Tibial nerve (tissue), 4 donors: Measurements from ENCODE around the gene GNAI2. TPM values are rescaled to one million over a fixed set of nuclear protein-coding genes. Genes with fewer than 3 reads are reported as not detected.

Source experiments
- DNase-seq, 2 donors: peaks; one replicate each; pipeline ENCODE4 v3.0.0-alpha.2; 2019; ENCODE audit warnings: low spot score in 2 of 2
- H3K27ac ChIP-seq, 4 donors: fragments of 200-600 bp; sonication (generic) in 3 of 4; one replicate each; pipeline ENCODE4 v1.5.1; 2017 to 2019; ENCODE audit warnings: mild to moderate bottlenecking in 1 of 4
- H3K27me3 ChIP-seq, 2 donors: fragments of 200-600 bp; sonication (generic) in 1 of 2; one replicate each; pipeline versions ENCODE4 v1.5.1 to v1.6.0; 2017 to 2019
- H3K36me3 ChIP-seq, 3 donors: fragments of 200-600 bp; sonication (generic); one replicate each; pipeline ENCODE4 v1.5.1; 2018 to 2019
- H3K4me1 ChIP-seq, 4 donors: fragments of 200-600 bp; sonication (generic) in 3 of 4; one replicate each; pipeline ENCODE4 v1.5.1; 2017 to 2019
- H3K4me3 ChIP-seq, 4 donors: fragments of 200-600 bp; sonication (generic) in 3 of 4; one replicate each; pipeline ENCODE4 v1.5.1; 2017 to 2019; ENCODE audit warnings: mild to moderate bottlenecking in 1 of 4, moderate library complexity in 1 of 4
- H3K9me3 ChIP-seq, 4 donors: fragments of 200-600 bp; sonication (generic) in 3 of 4; one replicate each; pipeline ENCODE4 v1.5.1; 2017 to 2019
- CTCF ChIP-seq, 5 experiments: fragments of 200-600 bp in 3 of 5; fragments of 450-650 bp in 2 of 5; sonication (generic) in 3 of 5; IDR thresholded peaks; one replicate each; pipeline ENCODE4 v1.5.1; 2016 to 2019; ENCODE audit warnings: antibody characterized with exemption in 5 of 5, mild to moderate bottlenecking in 3 of 5, moderate library complexity in 2 of 5
- EP300 ChIP-seq, 2 donors: sonication (generic); formaldehyde crosslinking; IDR thresholded peaks; one replicate each; pipeline ENCODE4 v1.6.1; 2017; ENCODE audit warnings: antibody characterized with exemption in 2 of 2, mild to moderate bottlenecking in 1 of 2
- POLR2A ChIP-seq, 2 donors: fragments of 450-650 bp; IDR thresholded peaks; one replicate each; pipeline ENCODE4 v1.6.1; 2017; ENCODE audit warnings: antibody characterized with exemption in 2 of 2, mild to moderate bottlenecking in 2 of 2, moderate library complexity in 2 of 2
- WGBS, 2 donors: methylation state at CpG; one replicate each; pipeline ENCODE4 v1.1.5; 2018; 5-methylcytosine and 5-hydroxymethylcytosine counted together
- total RNA-seq, 4 donors: library from RNA; depleted of rRNA; stranded (reverse); fragments of >200 nt; gene quantifications; one replicate each; pipeline ENCODE4 v1.1.0, GENCODE V29; 2016

GNAI2 gene
- total RNA-seq, 4 donors from 2014 or later: 201 to 265 (median 243) TPM

DNA sequence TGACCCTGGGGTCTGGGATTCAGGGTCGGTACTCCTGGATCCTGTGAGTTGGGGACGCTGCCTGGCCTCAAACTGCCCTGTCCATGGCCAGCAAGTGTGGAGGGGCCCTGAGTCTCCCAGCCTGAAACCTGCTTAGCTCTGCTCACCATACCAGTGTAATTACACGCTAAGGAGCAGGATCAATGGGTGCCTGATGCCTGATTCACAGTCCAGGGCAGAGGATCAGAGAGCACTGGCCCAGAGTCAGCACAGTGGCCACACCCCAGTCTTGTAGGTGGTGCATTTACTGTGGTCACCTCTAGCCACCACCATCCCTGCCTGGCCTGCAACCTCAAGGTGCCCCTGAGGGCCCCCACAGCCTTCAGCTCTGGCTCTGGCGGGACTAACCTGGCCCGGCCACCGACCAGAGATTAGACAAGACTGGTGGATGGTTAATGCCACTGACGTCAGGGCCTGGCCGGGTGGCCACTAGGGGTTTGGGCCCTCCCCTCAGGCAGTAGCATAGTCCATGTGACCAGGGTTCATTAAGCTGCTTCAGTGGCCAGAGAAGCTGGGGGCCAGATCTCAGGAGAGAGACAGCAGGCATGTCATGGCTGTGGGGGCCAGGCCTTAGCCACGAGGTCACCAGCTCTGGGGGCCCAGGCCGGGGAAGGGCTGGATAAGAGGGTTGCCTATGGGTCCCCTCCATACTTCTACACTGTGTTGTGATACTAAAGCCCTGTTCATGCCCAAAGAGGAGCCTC, 34.3 kb upstream of the GNAI2 start:
- Histone ChIP-seq H3K9me3 (no peaks in the 10 kb centered on the region), H3K27me3 (peaks cover 0 to 65% of the 10 kb centered on the region in 2 donors), H3K4me3 (no peak overlapping the region), H3K36me3 (no peaks in the 10 kb centered on the region), H3K27ac (no peak overlapping the region), H3K4me1 (peaks cover 0 to 22% (median 10%) of the 10 kb centered on the region in 4 donors)
- 75 to 90% methylated on average over 8 to 10 of the region's 10 CpGs for whole genome bisulfite sequencing, 2 donors
- no peak for DNase-seq
- TF ChIP-seq POLR2A (IDR thresholded peaks at IDR 0.05) (no peak), CTCF (IDR thresholded peaks at IDR 0.05) (no peak), EP300 (IDR thresholded peaks at IDR 0.05) (no peak)

DNA sequence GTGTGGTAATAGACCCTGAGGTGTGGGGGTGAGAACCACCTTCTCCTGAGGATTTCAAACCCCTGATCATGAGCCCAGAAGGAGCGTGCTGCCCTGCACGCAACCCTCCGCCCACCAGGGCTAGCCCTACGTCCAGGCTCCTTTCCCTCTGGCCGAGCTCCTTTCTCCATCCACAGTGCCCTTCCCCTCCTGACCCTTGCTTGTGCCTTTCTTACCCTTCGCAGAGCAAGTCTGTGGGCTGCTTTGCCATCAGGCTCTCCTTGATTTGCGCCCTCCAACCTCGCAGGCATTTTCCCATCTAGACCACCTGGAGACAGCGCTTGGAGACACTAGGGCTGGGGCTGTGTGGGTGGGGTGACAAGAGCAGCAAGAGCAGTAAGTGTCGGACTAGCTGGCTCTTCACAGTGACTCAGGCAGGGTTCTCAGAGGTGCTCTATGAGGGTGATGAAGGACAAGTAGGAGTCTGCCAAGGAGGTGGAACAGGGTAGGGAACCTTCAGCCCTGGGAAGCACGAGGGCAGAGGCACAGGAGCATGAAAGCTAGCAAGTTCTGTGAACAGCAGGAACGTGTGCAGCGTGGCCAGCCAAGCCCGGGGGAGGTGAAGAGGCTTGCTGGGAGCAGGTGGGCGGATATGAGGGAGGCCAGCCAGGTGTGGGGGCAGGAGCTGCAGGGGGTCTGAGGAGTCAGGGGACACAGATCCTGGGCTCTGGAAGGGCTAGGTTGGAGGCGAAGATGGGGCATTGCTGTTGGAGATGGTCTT, 33.5 kb upstream of the GNAI2 start:
- Histone ChIP-seq H3K27me3 (peaks cover 0 to 65% of the 10 kb centered on the region in 2 donors), H3K36me3 (no peaks in the 10 kb centered on the region), H3K9me3 (no peaks in the 10 kb centered on the region), H3K4me1 (peaks cover 0 to 22% (median 10%) of the 10 kb centered on the region in 4 donors), H3K4me3 (no peak overlapping the region), H3K27ac (no peak overlapping the region)
- WGBS, 2 donors: 74 to 79% methylated on average over 16 of the region's 16 CpGs
- TF ChIP-seq CTCF (IDR thresholded peaks at IDR 0.05) (no peak), POLR2A (IDR thresholded peaks at IDR 0.05) (no peak), EP300 (IDR thresholded peaks at IDR 0.05) (no peak)
- DNase-seq: no peak

DNA sequence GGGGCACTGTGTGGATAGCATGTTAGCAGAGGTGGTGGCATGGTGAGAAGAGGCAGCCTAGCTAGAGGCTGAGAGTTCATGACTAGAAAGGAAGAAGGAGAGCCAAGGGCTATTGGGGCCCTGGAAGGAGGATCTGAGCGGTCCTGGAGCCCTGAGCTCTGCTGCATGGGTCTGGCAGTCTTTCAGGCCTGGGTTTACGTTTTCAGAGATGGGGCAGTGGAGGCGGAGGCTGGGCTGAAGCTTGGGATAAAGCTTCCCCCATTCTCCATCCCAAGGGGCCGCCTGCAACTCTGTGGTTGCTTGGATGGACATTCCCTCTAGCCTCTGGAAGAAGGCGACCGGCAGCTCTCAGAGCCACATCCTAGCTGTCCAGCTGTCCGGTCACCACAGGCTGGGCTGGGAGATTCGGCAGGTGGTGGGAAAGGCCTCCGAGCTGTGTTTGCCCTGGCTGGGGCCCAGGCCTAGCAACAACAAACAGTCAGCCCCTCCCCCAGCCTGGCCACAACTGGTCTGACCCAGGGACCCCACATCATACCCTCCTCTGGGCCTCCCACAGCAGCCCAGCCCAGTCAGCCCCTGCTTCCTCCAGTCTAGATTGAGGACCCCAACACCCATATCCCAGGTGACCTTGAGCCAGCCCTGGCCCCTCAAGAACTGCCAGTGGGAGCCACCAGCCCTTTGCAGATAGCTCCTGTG, 32.7 kb upstream of the GNAI2 start:
- no peaks in the 10 kb centered on the region for H3K36me3 ChIP-seq
- 66 to 81% methylated on average over 4 to 9 of the region's 9 CpGs for WGBS, 2 donors
- TF ChIP-seq CTCF (IDR thresholded peaks at IDR 0.05) (no peak), POLR2A (IDR thresholded peaks at IDR 0.05) (no peak), EP300 (IDR thresholded peaks at IDR 0.05) (no peak)

DNA sequence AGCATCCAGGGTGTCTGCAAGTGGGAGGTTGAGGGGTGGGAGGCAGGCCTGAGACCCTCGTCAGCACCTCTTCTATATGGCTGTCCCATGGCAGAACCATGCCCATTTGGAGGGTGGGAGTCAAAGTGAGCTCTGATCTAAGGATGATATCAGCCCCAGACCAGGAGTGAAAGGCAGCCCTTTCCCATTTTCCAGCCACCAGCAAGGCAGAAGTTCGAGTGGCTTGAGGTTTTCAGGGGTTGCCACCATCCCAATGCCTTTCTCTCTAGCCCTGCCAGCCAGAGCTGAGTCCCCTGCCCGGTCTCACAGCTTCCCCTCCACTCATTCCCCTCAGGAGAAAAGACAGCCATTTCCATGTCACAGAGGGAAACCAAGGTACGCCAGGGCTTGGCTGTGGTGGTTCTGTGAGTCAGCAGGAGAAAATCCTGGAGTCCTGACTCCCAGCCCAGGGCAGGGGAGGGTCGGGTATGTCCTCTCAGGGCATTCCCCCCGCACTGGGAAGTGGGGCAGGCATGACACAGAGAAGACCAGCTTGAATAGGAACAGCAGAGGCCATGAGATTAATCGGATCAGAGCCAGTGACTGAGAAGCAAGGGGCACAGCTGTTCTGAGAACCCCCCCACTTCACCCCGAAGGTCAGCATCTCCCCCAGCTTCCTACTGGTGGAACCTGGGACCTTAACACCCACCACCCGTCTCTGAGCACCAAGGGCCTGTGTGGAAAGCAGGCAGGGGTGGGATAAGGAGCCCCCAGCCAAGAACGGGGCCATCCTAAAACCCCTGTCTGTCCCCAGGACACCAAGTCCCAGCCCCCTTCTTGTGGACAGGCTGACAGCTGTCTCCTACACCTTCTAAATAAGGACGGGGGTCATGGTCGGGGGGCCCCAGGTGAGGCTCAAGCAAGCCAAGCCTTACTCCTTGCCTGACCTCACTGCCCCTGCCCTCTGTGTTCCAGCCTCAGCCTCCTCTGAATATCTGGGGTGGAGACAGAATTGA, 31.9 kb upstream of the GNAI2 start:
- 68 to 72% methylated on average over 11 to 12 of the region's 12 CpGs for WGBS, 2 donors

More for the DNA sequence above, 32.7 kb upstream of the GNAI2 start:
- peaks cover 0 to 22% (median 10%) of the 10 kb centered on the region in 4 donors for H3K4me1 ChIP-seq
- no peak for DNase-seq
- no peak overlapping the region for H3K4me3 ChIP-seq
- H3K27ac ChIP-seq: no peak overlapping the region
- no peaks in the 10 kb centered on the region for H3K9me3 ChIP-seq
- H3K27me3 ChIP-seq: peaks cover 0 to 65% of the 10 kb centered on the region in 2 donors

More for the DNA sequence above, 31.9 kb upstream of the GNAI2 start:
- Histone ChIP-seq H3K4me3 (no peak overlapping the region), H3K27ac (peak overlapping the region in 1 of 4 donors; percentile 66), H3K27me3 (peaks cover 0 to 63% of the 10 kb centered on the region in 2 donors), H3K9me3 (no peaks in the 10 kb centered on the region), H3K36me3 (no peaks in the 10 kb centered on the region), H3K4me1 (peaks cover 0 to 22% (median 10%) of the 10 kb centered on the region in 4 donors)
- no peak for DNase-seq
- no peak for TF ChIP-seq CTCF (IDR thresholded peaks at IDR 0.05)
- no peak for TF ChIP-seq EP300 (IDR thresholded peaks at IDR 0.05)
- TF ChIP-seq POLR2A (IDR thresholded peaks at IDR 0.05): no peak
